GM21529 (cell line): Measurements from ENCODE around the gene UCP3.

Experiments used
- ATAC-seq: cut with Tn5 transposase; IDR thresholded peaks from one replicate; pipeline ENCODE4 v1.9.1; 2021; ENCODE audit not compliant: unreplicated experiment

UCP3 gene

GRCh38 chr11:74008373-74009229 lies at the start of gene UCP3:
TSS of gene UCP3 (minus strand) at chr11:74009085. CDS start at chr11:74007042, 2,043 bp downstream.
- ATAC-seq: no peak

- ATAC-seq: no peak
These were observed 48.6 kb upstream of the UCP3 start for GRCh38 chr11:74057249-74058151.

- no peak for ATAC-seq
These were observed 47.1 kb upstream of the UCP3 start for GRCh38 chr11:74055938-74056337.

GRCh38 chr11:74050465-74050864 lies 41.6 kb upstream of the UCP3 start:
- ATAC-seq: no peak

GRCh38 chr11:74048993-74049392 lies 40.1 kb upstream of the UCP3 start:
- no peak for ATAC-seq

- no peak for ATAC-seq
These were observed 35.7 kb upstream of the UCP3 start for GRCh38 chr11:74044538-74044937.

- no peak for ATAC-seq
These were observed 34.6 kb upstream of the UCP3 start for GRCh38 chr11:74043450-74043849.

GRCh38 chr11:74037309-74037708 lies 28.4 kb upstream of the UCP3 start:
- ATAC-seq: no peak

GRCh38 chr11:74035264-74035663 lies 26.4 kb upstream of the UCP3 start:
- no peak for ATAC-seq

- ATAC-seq: no peak
These were observed 24.2 kb upstream of the UCP3 start for GRCh38 chr11:74033046-74033445.

- ATAC-seq: no peak
These were observed 22.1 kb upstream of the UCP3 start for GRCh38 chr11:74030723-74031676.

GRCh38 chr11:74025467-74026166 lies 16.7 kb upstream of the UCP3 start:
- ATAC-seq: no peak

GRCh38 chr11:74024261-74025029 lies 15.6 kb upstream of the UCP3 start:
- no peak for ATAC-seq

- ATAC-seq: no peak
These were observed 14.4 kb upstream of the UCP3 start for GRCh38 chr11:74023276-74023675.

GRCh38 chr11:74022546-74022945 lies 13.7 kb upstream of the UCP3 start:
- no peak for ATAC-seq

GRCh38 chr11:74021998-74022397 lies 13.1 kb upstream of the UCP3 start:
- ATAC-seq: no peak

GRCh38 chr11:74020539-74020938 lies 11.7 kb upstream of the UCP3 start:
- ATAC-seq: peak; percentile 75

- peak; percentile 27 for ATAC-seq
These were observed 11.0 kb upstream of the UCP3 start for GRCh38 chr11:74019860-74020259.

- no peak for ATAC-seq
These were observed 10.3 kb upstream of the UCP3 start for GRCh38 chr11:74019104-74019738.
